Measurements from ENCODE around the gene TNPO3. TPM values are rescaled to one million over a fixed set of nuclear protein-coding genes. Genes with fewer than 3 reads are reported as not detected.
"Not testable (repeated sequence)": the region's sequence is repeated elsewhere in the genome, so short reads cannot be mapped to it uniquely, and the experiment has no call there.

Gene TNPO3
- total RNA-seq, 1 donor from 2014 or later, result 28.6 TPM

- intact Hi-C loops (cut with DNase I), result no loop called here
- no peak for ATAC-seq
These were observed 22.9 kb downstream of the TNPO3 start for GRCh38 chr7:129032017-129032416.

GRCh38 chr7:129030440-129030839 lies 24.5 kb downstream of the TNPO3 start:
- no peak for DNase-seq (ENCODE audit: low spot score)
- intact Hi-C loops (cut with DNase I), result no loop called here

More at GRCh38 chr7:129032017-129032416, 22.9 kb downstream of the TNPO3 start:
- no peak for DNase-seq (ENCODE audit: low spot score)

GRCh38 chr7:129024125-129024524 lies 30.8 kb downstream of the TNPO3 start:
- no peak for DNase-seq (ENCODE audit: low spot score)
- ATAC-seq, result no peak
- intact Hi-C loops (cut with DNase I), result no loop called here

More at GRCh38 chr7:129030440-129030839, 24.5 kb downstream of the TNPO3 start:
- ATAC-seq, result no peak

- ATAC-seq (no peak), DNase-seq (ENCODE audit: low spot score) (no peak)
- intact Hi-C loops (cut with DNase I), result no loop called here
These were observed 33.3 kb downstream of the TNPO3 start for GRCh38 chr7:129021656-129022055.

GRCh38 chr7:129017933-129018538 lies 36.9 kb downstream of the TNPO3 start:
- ATAC-seq (no peak), DNase-seq (ENCODE audit: low spot score) (no peak)
- intact Hi-C loops (cut with DNase I), result no loop called here

- no peak for DNase-seq (ENCODE audit: low spot score)
- intact Hi-C loops (cut with DNase I), result no loop called here
- no peak for ATAC-seq
These were observed 37.6 kb downstream of the TNPO3 start for GRCh38 chr7:129017264-129017663.

GRCh38 chr7:129014501-129015101 lies 40.3 kb downstream of the TNPO3 start:
- ATAC-seq, result no peak
- intact Hi-C loops (cut with DNase I), result no loop called here

GRCh38 chr7:129013048-129013724 lies 41.7 kb downstream of the TNPO3 start:
- no peak for DNase-seq (ENCODE audit: low spot score)
- no peak for ATAC-seq
- intact Hi-C loops (cut with DNase I), result no loop called here

More at GRCh38 chr7:129014501-129015101, 40.3 kb downstream of the TNPO3 start:
- DNase-seq (ENCODE audit: low spot score), result no peak

GRCh38 chr7:129012641-129013040 lies 42.3 kb downstream of the TNPO3 start:
- intact Hi-C loops (cut with DNase I), result no loop called here
- no peak for DNase-seq (ENCODE audit: low spot score)
- no peak for ATAC-seq

GRCh38 chr7:129010075-129010474 lies 44.8 kb downstream of the TNPO3 start:
- ATAC-seq (no peak), DNase-seq (ENCODE audit: low spot score) (no peak)
- intact Hi-C loops (cut with DNase I), result no loop called here

GRCh38 chr7:129009437-129009836 lies 45.5 kb downstream of the TNPO3 start:
- intact Hi-C loops (cut with DNase I), result no loop called here
- ATAC-seq (no peak), DNase-seq (ENCODE audit: low spot score) (no peak)

GRCh38 chr7:129008645-129009414 lies 46.1 kb downstream of the TNPO3 start:
- ATAC-seq, result no peak
- intact Hi-C loops (cut with DNase I), result no loop called here

GRCh38 chr7:129007572-129007971 lies 47.3 kb downstream of the TNPO3 start:
- no peak for DNase-seq (ENCODE audit: low spot score)
- intact Hi-C loops (cut with DNase I), result no loop called here
- ATAC-seq, result no peak

More at GRCh38 chr7:129008645-129009414, 46.1 kb downstream of the TNPO3 start:
- no peak for DNase-seq (ENCODE audit: low spot score)

- ATAC-seq, result no peak
- intact Hi-C loops (cut with DNase I), result no loop called here
- no peak for DNase-seq (ENCODE audit: low spot score)
These were observed 48.1 kb downstream of the TNPO3 start for GRCh38 chr7:129006636-129007414.

GRCh38 chr7:129005186-129005585 lies 49.7 kb downstream of the TNPO3 start:
- DNase-seq (ENCODE audit: low spot score) (no peak), ATAC-seq (no peak)
- intact Hi-C loops (cut with DNase I), result no loop called here

GRCh38 chr7:128997181-128997580 lies 57.7 kb downstream of the TNPO3 start:
- ATAC-seq (no peak), DNase-seq (ENCODE audit: low spot score) (no peak)
- intact Hi-C loops (cut with DNase I), result no loop called here

GRCh38 chr7:128994560-128994959 lies 60.4 kb downstream of the TNPO3 start:
- intact Hi-C loops (cut with DNase I); ATAC-seq; DNase-seq (ENCODE audit: low spot score): not testable (repeated sequence)

GRCh38 chr7:128993419-128993818 lies 61.5 kb downstream of the TNPO3 start:
- no peak for DNase-seq (ENCODE audit: low spot score)
- intact Hi-C loops (cut with DNase I), result no loop called here
- no peak for ATAC-seq

GRCh38 chr7:128989961-128990360 lies 65.0 kb downstream of the TNPO3 start:
- intact Hi-C loops (cut with DNase I), result no loop called here
- no peak for DNase-seq (ENCODE audit: low spot score)
- no peak for ATAC-seq
